Trophoblast cell (in vitro differentiated cells and primary cell): ENCODE data around the gene BHLHE40.
A peak's percentile ranks its signal among the peaks of the same experiment; 100 is the strongest.

Source experiments
- DNase-seq, 2 donors: peaks; one replicate each; pipeline ENCODE4 v3.0.0-alpha.2; 2016
- H2AFZ ChIP-seq: 2 replicates; pipeline ENCODE4 v1.6.1; 2013; ENCODE audit warnings: low read length, moderate library complexity, mild to moderate bottlenecking; ENCODE audit not compliant: insufficient read depth, poor library complexity
- H2AK5ac ChIP-seq: 2 replicates; pipeline ENCODE4 v1.6.1; 2013; ENCODE audit warnings: mild to moderate bottlenecking, low read length
- H2BK120ac ChIP-seq: 2 replicates; pipeline ENCODE4 v1.6.1; 2013; ENCODE audit warnings: low read length, mild to moderate bottlenecking, moderate library complexity; ENCODE audit not compliant: insufficient read depth, poor library complexity
- H2BK12ac ChIP-seq: 2 replicates; pipeline ENCODE4 v1.6.1; 2013; ENCODE audit warnings: mild to moderate bottlenecking, low read length, moderate library complexity
- H2BK5ac ChIP-seq: 2 replicates; pipeline ENCODE4 v1.6.1; 2013; ENCODE audit warnings: low read length, low read depth, moderate library complexity, mild to moderate bottlenecking; ENCODE audit not compliant: poor library complexity
- H3K14ac ChIP-seq: 2 replicates; pipeline ENCODE4 v1.6.1; 2013; ENCODE audit warnings: mild to moderate bottlenecking, low read length
- H3K18ac ChIP-seq: 2 replicates; pipeline ENCODE4 v1.6.1; 2013; ENCODE audit warnings: mild to moderate bottlenecking, low read length
- H3K23ac ChIP-seq: 2 replicates; pipeline ENCODE4 v1.6.1; 2013; ENCODE audit warnings: low read length
- H3K27ac ChIP-seq: 2 replicates; pipeline ENCODE4 v1.5.1; 2013; ENCODE audit warnings: low read depth, mild to moderate bottlenecking, inconsistent platforms, low read length, moderate library complexity
- H3K27me3 ChIP-seq: 2 replicates; pipeline ENCODE4 v1.6.1; 2013; ENCODE audit warnings: inconsistent platforms, mild to moderate bottlenecking, low read length, moderate library complexity; ENCODE audit not compliant: insufficient read depth
- H3K36me3 ChIP-seq, 2 experiments: 1 replicate in 1 of 2; 2 replicates in 1 of 2; pipeline ENCODE4 v1.6.1; 2013; ENCODE audit warnings: low read length in 2 of 2, mild to moderate bottlenecking in 2 of 2, moderate library complexity in 1 of 2; ENCODE audit not compliant: insufficient read depth in 2 of 2, control insufficient read depth in 1 of 2
- H3K4ac ChIP-seq: 2 replicates; pipeline ENCODE4 v1.6.1; 2013; ENCODE audit warnings: low read depth, mild to moderate bottlenecking, low read length, moderate library complexity
- H3K4me1 ChIP-seq, 2 experiments: 1 replicate in 1 of 2; 2 replicates in 1 of 2; pipeline ENCODE4 v1.6.1; 2013; ENCODE audit warnings: low read length in 2 of 2, mild to moderate bottlenecking in 2 of 2, moderate library complexity in 1 of 2; ENCODE audit not compliant: insufficient read depth in 2 of 2, control insufficient read depth in 1 of 2
- H3K4me2 ChIP-seq: 2 replicates; pipeline ENCODE4 v1.6.1; 2013; ENCODE audit warnings: inconsistent platforms, mild to moderate bottlenecking, low read length, moderate library complexity
- H3K4me3 ChIP-seq: 2 replicates; pipeline ENCODE4 v1.5.1; 2013; ENCODE audit warnings: mild to moderate bottlenecking, low read depth, low read length, inconsistent platforms
- H3K79me1 ChIP-seq: one replicate; pipeline ENCODE4 v1.6.1; 2013; ENCODE audit warnings: low read length
- H3K79me2 ChIP-seq: 2 replicates; pipeline ENCODE4 v1.6.1; 2013; ENCODE audit warnings: low read length, mild to moderate bottlenecking; ENCODE audit not compliant: control insufficient read depth, insufficient read depth, poor library complexity
- H3K9ac ChIP-seq: 2 replicates; pipeline ENCODE4 v1.6.1; 2013; ENCODE audit warnings: mild to moderate bottlenecking, low read length
- H3K9me3 ChIP-seq: 2 replicates; pipeline ENCODE4 v1.6.1; 2013; ENCODE audit warnings: low read depth, mild to moderate bottlenecking, control low read depth, inconsistent platforms, low read length; ENCODE audit not compliant: insufficient read depth
- H4K12ac ChIP-seq: 2 replicates; pipeline ENCODE4 v1.6.1; 2013; ENCODE audit warnings: low read depth, mild to moderate bottlenecking, low read length, moderate library complexity
- H4K8ac ChIP-seq: 2 replicates; pipeline ENCODE4 v1.6.1; 2013; ENCODE audit warnings: low read depth, mild to moderate bottlenecking, low read length, moderate library complexity
- H4K91ac ChIP-seq: one replicate; pipeline ENCODE4 v1.6.1; 2013; ENCODE audit warnings: low read depth, mild to moderate bottlenecking, low read length, moderate library complexity
- WGBS: extraction: QIAGEN DNeasy Blood & Tissue Kit; methylation state at CpG from one replicate; pipeline ENCODE4 v1.1.7; 2013; ENCODE audit warnings: missing lambda C conversion rate; ENCODE audit not compliant: insufficient read length, insufficient coverage; ENCODE audit errors: extremely low coverage; 5-methylcytosine and 5-hydroxymethylcytosine counted together

The BHLHE40 gene

GRCh38 chr3:4986782-4987537 is 7.7 kb downstream of the BHLHE40 start:
- Histone ChIP-seq H2AK5ac (peak overlapping the region; percentile 50), H3K4me2 (peak overlapping the region; percentile 56), H3K27ac (peak overlapping the region; percentile 85), H3K23ac (no peak overlapping the region), H3K79me1 (peaks cover 43% of the 10 kb centered on the region), H3K79me2 (peaks cover 13% of the 10 kb centered on the region), H2BK12ac (peak overlapping the region; percentile 87), H2AFZ (peak overlapping the region; percentile 4), H4K91ac (peak overlapping the region; percentile 90), H2BK120ac (peak overlapping the region; percentile 89), H2BK5ac (peak overlapping the region; percentile 71), H4K12ac (no peak overlapping the region), H3K9ac (no peak overlapping the region), H3K27me3 (no peaks in the 10 kb centered on the region), H3K4me1 (peaks cover 20 to 33% of the 10 kb centered on the region in 2 experiments), H3K36me3 (peaks cover 16 to 19% of the 10 kb centered on the region in 2 experiments), H3K18ac (peak overlapping the region; percentile 56), H3K9me3 (no peaks in the 10 kb centered on the region), H4K8ac (peak overlapping the region; percentile 67), H3K4ac (peak overlapping the region; percentile 41), H3K4me3 (no peak overlapping the region), H3K14ac (peak overlapping the region; percentile 29)
- peak; percentile 98 to 99 for DNase-seq
- no CpG with 5 or more reads among the region's 44 CpGs for WGBS

GRCh38 chr3:4987538-4988296 is 8.5 kb downstream of the BHLHE40 start:
- Histone ChIP-seq H3K4me2 (peak overlapping the region; percentile 56), H4K8ac (no peak overlapping the region), H3K4me1 (peaks cover 19 to 32% of the 10 kb centered on the region in 2 experiments), H3K18ac (no peak overlapping the region), H2AFZ (no peak overlapping the region), H4K91ac (no peak overlapping the region), H3K79me2 (peaks cover 12% of the 10 kb centered on the region), H3K4me3 (no peak overlapping the region), H4K12ac (no peak overlapping the region), H2BK120ac (peak overlapping the region; percentile 37), H3K27me3 (no peaks in the 10 kb centered on the region), H2AK5ac (no peak overlapping the region), H3K23ac (no peak overlapping the region), H3K27ac (peak overlapping the region; percentile 72), H3K9ac (no peak overlapping the region), H3K4ac (no peak overlapping the region), H3K14ac (no peak overlapping the region), H3K9me3 (no peaks in the 10 kb centered on the region), H2BK5ac (peak overlapping the region; percentile 71), H2BK12ac (peak overlapping the region; percentile 62), H3K79me1 (peaks cover 42% of the 10 kb centered on the region), H3K36me3 (peaks cover 15 to 18% of the 10 kb centered on the region in 2 experiments)
- no peak for DNase-seq
- WGBS = no CpG with 5 or more reads among the region's 6 CpGs

- DNase-seq = no peak
- Histone ChIP-seq H4K91ac (peak overlapping the region; percentile 67), H3K4me3 (no peak overlapping the region), H3K79me1 (peaks cover 30% of the 10 kb centered on the region), H2BK120ac (peak overlapping the region; percentile 45), H3K27ac (peak overlapping the region; percentile 1), H3K14ac (peak overlapping the region; percentile 69), H3K36me3 (peaks cover 2 to 3% of the 10 kb centered on the region in 2 experiments), H3K9me3 (no peaks in the 10 kb centered on the region), H3K4me1 (peaks cover 12 to 21% of the 10 kb centered on the region in 2 experiments), H4K8ac (peak overlapping the region; percentile 43), H3K79me2 (peaks cover 2% of the 10 kb centered on the region), H2BK12ac (peak overlapping the region; percentile 94), H3K23ac (no peak overlapping the region), H3K9ac (no peak overlapping the region), H2AFZ (no peak overlapping the region), H3K18ac (peak overlapping the region; percentile 53), H2AK5ac (peak overlapping the region; percentile 55), H2BK5ac (peak overlapping the region; percentile 21), H3K4ac (peak overlapping the region; percentile 24), H3K27me3 (no peaks in the 10 kb centered on the region), H4K12ac (no peak overlapping the region), H3K4me2 (no peak overlapping the region)
- no CpG with 5 or more reads among the region's 13 CpGs for WGBS
Observed at GRCh38 chr3:4988983-4989834, 10.0 kb downstream of the BHLHE40 start.

GRCh38 chr3:4990069-4990468 is 10.8 kb downstream of the BHLHE40 start:
- no peak overlapping the region for H3K4ac ChIP-seq
- H2BK12ac ChIP-seq = no peak overlapping the region
- H3K4me3 ChIP-seq = no peak overlapping the region
- H3K4me2 ChIP-seq = no peak overlapping the region
- WGBS = no CpG with 5 or more reads among the region's 3 CpGs
- peaks cover 31% of the 10 kb centered on the region for H3K79me1 ChIP-seq
- no peak for DNase-seq
- no peak overlapping the region for H2AFZ ChIP-seq
- H3K9me3 ChIP-seq = no peaks in the 10 kb centered on the region
- H3K4me1 ChIP-seq = peaks cover 16 to 20% of the 10 kb centered on the region in 2 experiments
- no peak overlapping the region for H4K12ac ChIP-seq
- no peak overlapping the region for H2AK5ac ChIP-seq
- no peak overlapping the region for H3K9ac ChIP-seq
- H3K27ac ChIP-seq = no peak overlapping the region
- no peaks in the 10 kb centered on the region for H3K36me3 ChIP-seq
- no peaks in the 10 kb centered on the region for H3K27me3 ChIP-seq
- H3K79me2 ChIP-seq = peaks cover 2% of the 10 kb centered on the region
- H2BK120ac ChIP-seq = no peak overlapping the region
- H4K91ac ChIP-seq = no peak overlapping the region
- no peak overlapping the region for H3K23ac ChIP-seq
- no peak overlapping the region for H3K14ac ChIP-seq
- H2BK5ac ChIP-seq = no peak overlapping the region
- H4K8ac ChIP-seq = no peak overlapping the region
- H3K18ac ChIP-seq = no peak overlapping the region
